ENCODE results near the gene UBE2J2.

DNA sequence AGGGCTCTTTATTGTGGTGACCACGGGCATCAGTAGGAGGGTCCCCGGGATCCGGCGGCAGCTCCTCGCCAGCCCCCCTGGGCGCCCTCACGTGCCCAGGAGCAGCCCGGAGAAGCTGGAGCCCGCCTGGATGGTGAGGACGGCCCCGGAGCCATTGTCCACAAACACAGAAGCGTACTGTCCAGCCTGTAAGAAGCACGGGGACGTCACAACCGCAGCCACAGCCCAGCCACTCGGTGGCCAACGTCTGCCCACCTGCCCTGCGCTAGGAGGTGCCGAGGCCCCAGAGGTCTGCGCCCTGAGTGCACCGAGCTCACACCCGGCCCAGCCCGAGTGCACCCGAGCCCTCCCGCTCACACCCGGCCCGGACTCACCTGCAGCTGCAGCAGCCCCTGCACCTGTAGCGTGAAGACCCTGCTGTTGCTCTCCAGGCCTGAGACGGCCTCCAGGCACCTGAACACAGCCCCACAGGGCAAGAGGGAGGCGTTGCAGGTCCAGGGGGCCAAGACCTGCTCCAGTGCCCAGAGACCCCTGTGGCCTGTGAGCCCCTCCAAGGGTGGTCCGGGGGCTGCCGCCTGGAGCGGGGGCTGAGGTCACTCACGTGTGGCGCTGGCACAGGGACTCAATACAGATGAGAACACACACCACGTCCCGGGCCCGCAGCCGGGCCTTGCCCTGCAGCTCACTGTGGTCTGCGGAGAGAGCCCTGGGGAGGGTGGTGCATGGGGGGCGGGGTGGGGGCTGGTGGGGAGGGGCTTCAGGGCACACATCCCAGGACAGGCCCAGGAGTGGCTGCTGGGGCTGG lies 31.0 kb downstream of the UBE2J2 start:
- TF ChIP-seq EZH2 (IDR thresholded peaks at IDR 0.05; ENCODE audit: borderline replicate concordance, insufficient read depth, low read length, poor library complexity, severe bottlenecking) = no peak
- TF ChIP-seq POLR2AphosphoS5 (IDR thresholded peaks at IDR 0.05) = no peak
- TF ChIP-seq RAD21 (conservative IDR thresholded peaks at IDR 0.05) = no peak
- TF ChIP-seq, protein P1, sequence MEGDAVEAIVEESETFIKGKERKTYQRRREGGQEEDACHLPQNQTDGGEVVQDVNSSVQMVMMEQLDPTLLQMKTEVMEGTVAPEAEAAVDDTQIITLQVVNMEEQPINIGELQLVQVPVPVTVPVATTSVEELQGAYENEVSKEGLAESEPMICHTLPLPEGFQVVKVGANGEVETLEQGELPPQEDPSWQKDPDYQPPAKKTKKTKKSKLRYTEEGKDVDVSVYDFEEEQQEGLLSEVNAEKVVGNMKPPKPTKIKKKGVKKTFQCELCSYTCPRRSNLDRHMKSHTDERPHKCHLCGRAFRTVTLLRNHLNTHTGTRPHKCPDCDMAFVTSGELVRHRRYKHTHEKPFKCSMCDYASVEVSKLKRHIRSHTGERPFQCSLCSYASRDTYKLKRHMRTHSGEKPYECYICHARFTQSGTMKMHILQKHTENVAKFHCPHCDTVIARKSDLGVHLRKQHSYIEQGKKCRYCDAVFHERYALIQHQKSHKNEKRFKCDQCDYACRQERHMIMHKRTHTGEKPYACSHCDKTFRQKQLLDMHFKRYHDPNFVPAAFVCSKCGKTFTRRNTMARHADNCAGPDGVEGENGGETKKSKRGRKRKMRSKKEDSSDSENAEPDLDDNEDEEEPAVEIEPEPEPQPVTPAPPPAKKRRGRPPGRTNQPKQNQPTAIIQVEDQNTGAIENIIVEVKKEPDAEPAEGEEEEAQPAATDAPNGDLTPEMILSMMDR (IDR thresholded peaks at IDR 0.05; ENCODE audit: poor library complexity, severe bottlenecking) = no peak
- TF ChIP-seq, protein P2, sequence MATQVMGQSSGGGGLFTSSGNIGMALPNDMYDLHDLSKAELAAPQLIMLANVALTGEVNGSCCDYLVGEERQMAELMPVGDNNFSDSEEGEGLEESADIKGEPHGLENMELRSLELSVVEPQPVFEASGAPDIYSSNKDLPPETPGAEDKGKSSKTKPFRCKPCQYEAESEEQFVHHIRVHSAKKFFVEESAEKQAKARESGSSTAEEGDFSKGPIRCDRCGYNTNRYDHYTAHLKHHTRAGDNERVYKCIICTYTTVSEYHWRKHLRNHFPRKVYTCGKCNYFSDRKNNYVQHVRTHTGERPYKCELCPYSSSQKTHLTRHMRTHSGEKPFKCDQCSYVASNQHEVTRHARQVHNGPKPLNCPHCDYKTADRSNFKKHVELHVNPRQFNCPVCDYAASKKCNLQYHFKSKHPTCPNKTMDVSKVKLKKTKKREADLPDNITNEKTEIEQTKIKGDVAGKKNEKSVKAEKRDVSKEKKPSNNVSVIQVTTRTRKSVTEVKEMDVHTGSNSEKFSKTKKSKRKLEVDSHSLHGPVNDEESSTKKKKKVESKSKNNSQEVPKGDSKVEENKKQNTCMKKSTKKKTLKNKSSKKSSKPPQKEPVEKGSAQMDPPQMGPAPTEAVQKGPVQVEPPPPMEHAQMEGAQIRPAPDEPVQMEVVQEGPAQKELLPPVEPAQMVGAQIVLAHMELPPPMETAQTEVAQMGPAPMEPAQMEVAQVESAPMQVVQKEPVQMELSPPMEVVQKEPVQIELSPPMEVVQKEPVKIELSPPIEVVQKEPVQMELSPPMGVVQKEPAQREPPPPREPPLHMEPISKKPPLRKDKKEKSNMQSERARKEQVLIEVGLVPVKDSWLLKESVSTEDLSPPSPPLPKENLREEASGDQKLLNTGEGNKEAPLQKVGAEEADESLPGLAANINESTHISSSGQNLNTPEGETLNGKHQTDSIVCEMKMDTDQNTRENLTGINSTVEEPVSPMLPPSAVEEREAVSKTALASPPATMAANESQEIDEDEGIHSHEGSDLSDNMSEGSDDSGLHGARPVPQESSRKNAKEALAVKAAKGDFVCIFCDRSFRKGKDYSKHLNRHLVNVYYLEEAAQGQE (IDR thresholded peaks at IDR 0.05; ENCODE audit: borderline replicate concordance) = no peak
- TF ChIP-seq TAF1 (IDR thresholded peaks at IDR 0.05; ENCODE audit: low read depth) = no peak
- no peak for TF ChIP-seq SMC3 (conservative IDR thresholded peaks at IDR 0.05; ENCODE audit: poor library complexity)
- TF ChIP-seq EP300 (conservative IDR thresholded peaks at IDR 0.05; ENCODE audit: poor library complexity, severe bottlenecking) = no peak
- no peak for TF ChIP-seq MXI1 (conservative IDR thresholded peaks at IDR 0.05; ENCODE audit: poor library complexity, severe bottlenecking)

Measured in neural cell (in vitro differentiated cells).